GM18511 (cell line): ENCODE results near the gene EHD4.

Experiments used
- ATAC-seq: cut with Tn5 transposase; IDR thresholded peaks from one replicate; pipeline ENCODE4 v1.9.1; 2021; ENCODE audit warnings: mild to moderate bottlenecking, moderate library complexity; ENCODE audit not compliant: unreplicated experiment

EHD4 gene

GRCh38 chr15:41939986-41940385 is 32.4 kb downstream of the EHD4 start:
- ATAC-seq, result no peak

GRCh38 chr15:41937568-41937923 is 34.8 kb downstream of the EHD4 start:
- no peak for ATAC-seq

- no peak for ATAC-seq
Measured at GRCh38 chr15:41936649-41937567, 35.4 kb downstream of the EHD4 start.

- ATAC-seq, result no peak
Measured at GRCh38 chr15:41936155-41936554, 36.2 kb downstream of the EHD4 start.

GRCh38 chr15:41935566-41936020 is 36.8 kb downstream of the EHD4 start:
- ATAC-seq, result peak; percentile 69

GRCh38 chr15:41934843-41935242 is 37.5 kb downstream of the EHD4 start:
- no peak for ATAC-seq

GRCh38 chr15:41933771-41934170 is 38.6 kb downstream of the EHD4 start:
- no peak for ATAC-seq

- no peak for ATAC-seq
Measured at GRCh38 chr15:41933326-41933725, 39.0 kb downstream of the EHD4 start.

- ATAC-seq, result no peak
Measured at GRCh38 chr15:41932511-41933289, 39.7 kb downstream of the EHD4 start.

- no peak for ATAC-seq
Measured at GRCh38 chr15:41932101-41932500, 40.3 kb downstream of the EHD4 start.

- no peak for ATAC-seq
Measured at GRCh38 chr15:41930867-41931222, 41.5 kb downstream of the EHD4 start.

- ATAC-seq, result no peak
Measured at GRCh38 chr15:41930221-41930866, 42.0 kb downstream of the EHD4 start.

GRCh38 chr15:41928637-41929620 is 43.4 kb downstream of the EHD4 start:
- peak; percentile 81 for ATAC-seq

GRCh38 chr15:41928100-41928499 is 44.3 kb downstream of the EHD4 start:
- no peak for ATAC-seq

GRCh38 chr15:41927536-41927935 is 44.8 kb downstream of the EHD4 start:
- ATAC-seq, result no peak

GRCh38 chr15:41926185-41927056 is 45.9 kb downstream of the EHD4 start:
- ATAC-seq, result no peak

GRCh38 chr15:41925086-41925608 is 47.2 kb downstream of the EHD4 start:
- no peak for ATAC-seq

- ATAC-seq, result no peak
Measured at GRCh38 chr15:41923401-41923997, 48.9 kb downstream of the EHD4 start.

- ATAC-seq, result no peak
Measured at GRCh38 chr15:41922353-41922752, 50.0 kb downstream of the EHD4 start.
